Measurements from ENCODE around the gene ADAMTSL3.

DNA sequence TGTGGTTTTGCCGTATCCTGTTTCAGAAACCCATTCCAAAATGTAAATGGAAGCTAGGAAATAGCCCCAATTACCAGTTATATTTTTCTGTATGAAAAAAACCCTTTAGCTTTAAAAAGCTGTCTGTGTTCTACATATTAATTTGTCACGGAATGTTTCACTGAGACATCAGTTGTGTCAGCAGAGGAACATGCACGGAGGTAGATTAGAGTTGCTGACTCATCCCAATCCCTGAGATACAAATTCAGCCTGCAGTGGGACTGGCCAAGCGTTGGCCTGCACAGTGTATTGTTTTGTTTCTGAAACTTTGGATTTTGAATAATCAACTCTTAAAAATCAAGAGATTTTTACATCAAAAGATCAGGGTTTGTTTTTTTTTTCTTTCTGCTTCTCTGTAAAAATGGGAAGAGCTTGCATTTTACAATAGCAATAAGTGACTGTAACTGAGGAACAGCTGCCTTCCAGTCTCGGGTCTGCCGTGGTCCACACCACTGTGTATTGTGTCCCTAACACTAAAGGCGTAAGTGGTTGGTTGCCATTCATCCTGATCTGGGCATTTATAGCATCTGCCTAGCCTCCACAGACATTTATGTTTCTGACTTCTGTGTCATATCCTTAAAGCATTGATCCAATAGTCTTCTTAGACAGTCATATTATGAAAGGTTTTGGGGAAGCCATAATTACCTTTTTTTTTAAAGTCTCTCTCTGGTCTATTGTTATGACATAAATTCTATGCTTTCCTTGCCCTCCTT lies 218.1 kb downstream of the ADAMTSL3 start:
- TF ChIP-seq POLR2AphosphoS5 (IDR thresholded peaks at IDR 0.05; ENCODE audit: low read depth): no peak
- TF ChIP-seq EZH2 (IDR thresholded peaks at IDR 0.05; ENCODE audit: low read depth, unreplicated experiment): no peak
- TF ChIP-seq, protein P1, sequence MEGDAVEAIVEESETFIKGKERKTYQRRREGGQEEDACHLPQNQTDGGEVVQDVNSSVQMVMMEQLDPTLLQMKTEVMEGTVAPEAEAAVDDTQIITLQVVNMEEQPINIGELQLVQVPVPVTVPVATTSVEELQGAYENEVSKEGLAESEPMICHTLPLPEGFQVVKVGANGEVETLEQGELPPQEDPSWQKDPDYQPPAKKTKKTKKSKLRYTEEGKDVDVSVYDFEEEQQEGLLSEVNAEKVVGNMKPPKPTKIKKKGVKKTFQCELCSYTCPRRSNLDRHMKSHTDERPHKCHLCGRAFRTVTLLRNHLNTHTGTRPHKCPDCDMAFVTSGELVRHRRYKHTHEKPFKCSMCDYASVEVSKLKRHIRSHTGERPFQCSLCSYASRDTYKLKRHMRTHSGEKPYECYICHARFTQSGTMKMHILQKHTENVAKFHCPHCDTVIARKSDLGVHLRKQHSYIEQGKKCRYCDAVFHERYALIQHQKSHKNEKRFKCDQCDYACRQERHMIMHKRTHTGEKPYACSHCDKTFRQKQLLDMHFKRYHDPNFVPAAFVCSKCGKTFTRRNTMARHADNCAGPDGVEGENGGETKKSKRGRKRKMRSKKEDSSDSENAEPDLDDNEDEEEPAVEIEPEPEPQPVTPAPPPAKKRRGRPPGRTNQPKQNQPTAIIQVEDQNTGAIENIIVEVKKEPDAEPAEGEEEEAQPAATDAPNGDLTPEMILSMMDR (conservative IDR thresholded peaks at IDR 0.05; ENCODE audit: low read depth in 2 of 2): no peak
- TF ChIP-seq JUNB (IDR thresholded peaks at IDR 0.05; ENCODE audit: unreplicated experiment): no peak
- TF ChIP-seq EZH2phosphoT487 (IDR thresholded peaks at IDR 0.05; ENCODE audit: unreplicated experiment): no peak
- TF ChIP-seq, protein P2, sequence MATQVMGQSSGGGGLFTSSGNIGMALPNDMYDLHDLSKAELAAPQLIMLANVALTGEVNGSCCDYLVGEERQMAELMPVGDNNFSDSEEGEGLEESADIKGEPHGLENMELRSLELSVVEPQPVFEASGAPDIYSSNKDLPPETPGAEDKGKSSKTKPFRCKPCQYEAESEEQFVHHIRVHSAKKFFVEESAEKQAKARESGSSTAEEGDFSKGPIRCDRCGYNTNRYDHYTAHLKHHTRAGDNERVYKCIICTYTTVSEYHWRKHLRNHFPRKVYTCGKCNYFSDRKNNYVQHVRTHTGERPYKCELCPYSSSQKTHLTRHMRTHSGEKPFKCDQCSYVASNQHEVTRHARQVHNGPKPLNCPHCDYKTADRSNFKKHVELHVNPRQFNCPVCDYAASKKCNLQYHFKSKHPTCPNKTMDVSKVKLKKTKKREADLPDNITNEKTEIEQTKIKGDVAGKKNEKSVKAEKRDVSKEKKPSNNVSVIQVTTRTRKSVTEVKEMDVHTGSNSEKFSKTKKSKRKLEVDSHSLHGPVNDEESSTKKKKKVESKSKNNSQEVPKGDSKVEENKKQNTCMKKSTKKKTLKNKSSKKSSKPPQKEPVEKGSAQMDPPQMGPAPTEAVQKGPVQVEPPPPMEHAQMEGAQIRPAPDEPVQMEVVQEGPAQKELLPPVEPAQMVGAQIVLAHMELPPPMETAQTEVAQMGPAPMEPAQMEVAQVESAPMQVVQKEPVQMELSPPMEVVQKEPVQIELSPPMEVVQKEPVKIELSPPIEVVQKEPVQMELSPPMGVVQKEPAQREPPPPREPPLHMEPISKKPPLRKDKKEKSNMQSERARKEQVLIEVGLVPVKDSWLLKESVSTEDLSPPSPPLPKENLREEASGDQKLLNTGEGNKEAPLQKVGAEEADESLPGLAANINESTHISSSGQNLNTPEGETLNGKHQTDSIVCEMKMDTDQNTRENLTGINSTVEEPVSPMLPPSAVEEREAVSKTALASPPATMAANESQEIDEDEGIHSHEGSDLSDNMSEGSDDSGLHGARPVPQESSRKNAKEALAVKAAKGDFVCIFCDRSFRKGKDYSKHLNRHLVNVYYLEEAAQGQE (IDR thresholded peaks at IDR 0.05; ENCODE audit: unreplicated experiment): no peak
- TF ChIP-seq CREB1 (CRISPR knock-in tag; IDR thresholded peaks at IDR 0.05; ENCODE audit: low read depth): no peak
- TF ChIP-seq, protein P3, sequence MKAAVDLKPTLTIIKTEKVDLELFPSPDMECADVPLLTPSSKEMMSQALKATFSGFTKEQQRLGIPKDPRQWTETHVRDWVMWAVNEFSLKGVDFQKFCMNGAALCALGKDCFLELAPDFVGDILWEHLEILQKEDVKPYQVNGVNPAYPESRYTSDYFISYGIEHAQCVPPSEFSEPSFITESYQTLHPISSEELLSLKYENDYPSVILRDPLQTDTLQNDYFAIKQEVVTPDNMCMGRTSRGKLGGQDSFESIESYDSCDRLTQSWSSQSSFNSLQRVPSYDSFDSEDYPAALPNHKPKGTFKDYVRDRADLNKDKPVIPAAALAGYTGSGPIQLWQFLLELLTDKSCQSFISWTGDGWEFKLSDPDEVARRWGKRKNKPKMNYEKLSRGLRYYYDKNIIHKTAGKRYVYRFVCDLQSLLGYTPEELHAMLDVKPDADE (IDR thresholded peaks at IDR 0.05): no peak
